IPS-18c (cell line): ENCODE data around the gene NID1.
"Not testable (repeated sequence)": the region's sequence is repeated elsewhere in the genome, so short reads cannot be mapped to it uniquely, and the experiment has no call there.

Experiments
- H3K4me3 ChIP-seq: 2 replicates; pipeline ENCODE4 v1.7.0; 2013; ENCODE audit warnings: low read depth, mild to moderate bottlenecking, low read length, moderate library complexity; ENCODE audit not compliant: insufficient read depth
- H3K9me3 ChIP-seq: one replicate; pipeline ENCODE4 v1.6.1; 2013; ENCODE audit warnings: mild to moderate bottlenecking, low read length, moderate library complexity; ENCODE audit not compliant: control insufficient read depth, insufficient read depth

NID1 gene

DNA sequence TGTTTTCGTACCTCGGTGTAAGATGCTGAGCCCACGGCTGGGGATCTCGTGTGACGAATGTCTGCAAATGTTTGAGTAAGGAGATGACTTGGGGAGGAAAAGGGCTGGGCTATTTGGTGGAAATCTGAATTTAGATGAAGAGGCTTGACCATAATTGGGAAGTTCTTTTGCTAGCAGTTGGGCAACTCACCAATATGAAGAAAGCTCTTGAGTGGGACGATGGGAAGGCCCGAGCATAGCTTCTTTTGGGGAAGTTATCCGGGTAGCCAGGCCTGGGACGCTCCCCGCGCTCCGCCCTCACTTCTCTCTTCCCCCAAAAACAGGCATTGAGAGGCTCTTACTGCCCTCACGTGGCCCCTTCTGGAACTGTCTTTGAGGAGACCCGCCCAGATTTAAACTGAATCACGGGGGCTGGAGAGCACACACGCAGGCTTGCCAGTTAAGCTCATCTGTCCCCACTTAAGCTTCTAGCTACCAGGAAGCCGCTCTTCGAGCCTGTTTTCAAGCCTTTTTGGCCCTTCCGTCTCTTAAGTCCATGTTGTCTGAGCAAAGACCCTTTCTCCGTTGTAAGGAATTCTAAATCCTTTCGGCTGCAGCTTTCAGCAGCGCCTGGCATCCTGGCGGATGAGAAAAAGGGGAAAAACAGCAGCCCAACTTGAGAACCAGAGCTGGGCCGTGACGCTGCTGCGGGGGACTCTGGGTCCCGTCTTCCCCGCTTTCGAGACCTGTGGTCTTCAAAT, 93.1 kb downstream of the NID1 start:
- H3K9me3 ChIP-seq: no peaks in the 10 kb centered on the region
- H3K4me3 ChIP-seq: peak overlapping the region; percentile 44; the same call in 1 of the 2 replicates

DNA sequence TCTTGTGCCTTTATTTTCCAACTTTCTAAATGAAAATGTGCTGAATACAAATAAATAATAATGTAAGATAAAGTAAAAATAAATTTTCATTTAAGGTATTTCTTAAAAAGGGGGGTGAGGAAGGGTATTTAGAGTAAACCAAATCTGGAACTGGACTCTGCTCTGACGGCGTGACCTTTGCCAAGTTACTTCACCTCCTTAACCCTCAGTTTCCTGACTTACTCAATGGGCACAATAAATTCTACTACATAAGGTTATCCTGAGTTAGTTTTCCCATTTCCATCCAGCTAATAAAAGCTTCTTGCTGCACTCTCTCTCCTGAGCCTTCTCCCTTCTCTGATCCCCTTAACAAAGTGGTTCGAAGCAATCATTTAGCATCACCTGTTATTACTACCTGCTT, 93.9 kb downstream of the NID1 start:
- Histone ChIP-seq H3K4me3 (no peak overlapping the region), H3K9me3 (no peaks in the 10 kb centered on the region)

DNA sequence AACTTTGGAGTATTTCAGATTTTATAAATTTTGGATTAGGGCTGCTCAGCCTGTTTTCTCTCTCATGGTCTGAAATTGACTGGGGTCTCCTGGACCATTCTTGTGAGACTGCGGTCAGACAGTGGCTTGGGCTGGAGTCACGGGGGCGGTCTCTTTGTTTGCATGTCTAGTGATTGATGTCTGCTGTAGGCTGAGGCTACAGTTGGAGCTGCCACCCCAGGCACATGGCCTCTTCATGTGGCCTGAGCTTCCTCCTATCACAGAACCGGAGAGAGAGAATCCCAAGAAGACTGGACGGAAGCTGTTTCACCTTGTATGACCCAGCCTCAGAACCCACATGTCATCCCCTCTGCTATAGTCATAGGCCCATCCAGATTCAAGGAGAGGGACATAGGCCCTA, 96.1 kb downstream of the NID1 start:
- no peaks in the 10 kb centered on the region for H3K9me3 ChIP-seq
- H3K4me3 ChIP-seq: no peak overlapping the region

DNA sequence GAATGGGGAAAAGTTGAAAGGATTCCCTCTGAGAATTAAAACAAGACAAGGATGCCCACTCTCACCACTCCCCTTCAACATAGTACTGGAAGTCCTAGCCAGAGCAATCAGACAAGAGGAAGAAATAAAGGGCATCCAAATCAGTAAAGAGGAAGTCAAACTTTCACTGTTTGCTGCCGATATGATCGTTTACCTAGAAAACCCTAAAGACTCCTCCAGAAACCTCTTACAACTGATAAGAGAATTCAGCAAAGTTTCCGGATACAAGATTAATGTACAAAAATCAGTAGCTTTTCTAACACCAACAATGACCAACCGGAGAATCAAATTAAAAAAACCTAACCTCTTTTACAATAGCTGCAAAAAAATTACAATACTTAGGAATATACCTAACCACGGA, 98.8 kb downstream of the NID1 start:
- not testable (repeated sequence) for H3K4me3 ChIP-seq, H3K9me3 ChIP-seq

DNA sequence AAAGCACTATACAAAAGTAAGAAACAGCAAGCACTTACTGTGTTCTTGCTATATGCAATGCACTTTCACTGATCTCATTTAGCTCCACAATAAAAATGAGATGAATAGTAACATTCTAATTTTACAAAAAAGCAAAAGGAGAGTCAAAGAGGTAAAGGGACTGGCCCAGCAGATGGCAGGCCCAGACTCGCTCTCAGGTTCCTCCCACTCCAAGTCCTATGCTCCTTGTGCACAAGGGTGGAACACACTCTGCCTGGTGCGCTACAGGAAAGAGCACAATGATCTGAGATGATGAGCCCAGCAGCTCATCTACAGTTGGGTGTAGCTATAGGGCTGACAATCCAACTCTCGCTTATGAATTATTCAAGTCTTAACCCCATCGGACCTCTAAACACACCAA, 104.1 kb downstream of the NID1 start:
- no peak overlapping the region for H3K4me3 ChIP-seq
- H3K9me3 ChIP-seq: no peaks in the 10 kb centered on the region

DNA sequence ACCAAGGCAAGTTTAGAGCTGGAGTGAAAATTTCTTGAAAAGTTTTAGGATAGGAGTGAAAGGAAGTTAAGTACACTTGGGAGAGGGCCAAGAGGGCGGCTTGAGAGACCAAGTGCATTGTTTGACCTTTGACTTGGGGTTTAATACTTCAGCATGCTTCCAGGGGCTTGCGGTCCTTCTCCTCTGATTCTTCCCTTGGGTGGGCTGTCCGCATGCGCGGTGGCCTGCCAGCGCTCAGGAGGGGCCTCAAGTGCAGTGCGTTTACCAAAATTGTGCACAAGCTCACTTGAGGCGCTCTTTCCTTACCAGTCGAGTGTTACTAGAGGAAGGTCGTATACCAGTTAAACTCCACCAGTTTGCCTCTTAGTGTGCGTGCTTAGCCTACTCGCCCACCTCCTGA, 106.9 kb downstream of the NID1 start:
- H3K9me3 ChIP-seq: no peaks in the 10 kb centered on the region

DNA sequence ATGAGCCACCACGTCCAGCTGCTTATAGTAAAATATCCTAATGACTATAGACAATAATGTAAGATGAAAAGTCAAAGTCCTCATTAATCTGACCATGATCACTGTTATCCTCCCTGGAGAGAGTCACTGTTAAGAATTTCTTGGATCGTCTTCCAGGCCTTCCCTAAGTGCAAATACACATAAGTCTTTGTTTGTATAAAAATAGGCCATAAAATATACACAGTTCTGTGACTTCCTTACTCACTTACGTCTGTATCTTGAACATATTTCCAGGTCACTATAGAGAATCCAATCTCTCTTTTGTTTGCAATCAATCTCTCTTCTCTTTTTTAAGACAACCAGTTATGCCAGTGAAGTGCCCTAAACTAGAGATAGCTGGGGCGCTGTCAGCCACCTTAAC, 109.1 kb downstream of the NID1 start:
- H3K9me3 ChIP-seq: peaks cover 2% of the 10 kb centered on the region
- no peak overlapping the region for H3K4me3 ChIP-seq

More for the DNA sequence above, 106.9 kb downstream of the NID1 start:
- no peak overlapping the region for H3K4me3 ChIP-seq

DNA sequence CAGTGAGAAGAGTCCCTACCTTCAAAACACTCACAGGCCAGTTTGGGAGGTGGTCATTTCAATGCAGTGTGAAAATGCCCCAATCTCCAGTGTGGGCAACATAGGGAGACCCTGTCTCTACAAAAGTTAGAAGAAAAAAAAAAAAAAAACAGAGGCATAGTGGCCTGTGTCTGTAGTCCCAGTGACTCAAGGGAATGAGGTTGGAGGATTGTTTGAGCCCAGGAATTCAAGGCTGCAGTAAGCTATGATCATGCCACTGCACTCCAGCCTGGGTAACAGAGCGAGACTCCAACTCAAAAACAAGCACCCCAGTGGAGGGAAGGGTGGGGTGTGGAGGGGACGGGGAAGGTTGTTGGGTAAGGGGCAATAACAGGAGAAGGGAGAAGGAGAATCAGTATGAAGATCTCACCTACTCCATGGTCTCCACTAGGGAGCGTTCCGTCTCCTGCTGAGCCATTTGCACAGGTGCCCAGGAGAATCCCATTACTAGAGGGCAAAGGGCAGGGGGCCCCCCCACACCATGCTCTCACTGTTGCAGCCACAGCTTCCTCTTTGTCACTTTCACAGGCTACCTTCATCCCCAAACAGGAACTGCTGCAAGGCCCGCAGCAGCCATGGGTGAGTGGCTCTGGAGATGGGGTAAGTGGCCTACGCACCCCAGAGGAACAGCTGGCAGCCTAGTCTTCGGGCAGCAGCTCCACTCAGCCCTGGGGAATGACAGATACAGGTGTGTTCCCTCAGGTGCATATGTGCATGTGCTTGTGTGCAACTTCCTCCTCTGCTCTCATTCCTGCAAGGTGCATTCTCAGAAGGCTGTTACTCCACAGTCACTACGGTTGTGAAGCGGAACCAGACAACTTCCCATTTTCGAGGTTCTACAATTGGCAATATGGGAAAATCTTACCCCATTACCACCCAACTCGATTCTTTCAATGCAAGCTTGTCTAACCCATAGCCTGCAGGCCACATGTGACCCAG, 110.3 kb downstream of the NID1 start:
- Histone ChIP-seq H3K4me3 (no peak overlapping the region), H3K9me3 (peaks cover 2% of the 10 kb centered on the region)

DNA sequence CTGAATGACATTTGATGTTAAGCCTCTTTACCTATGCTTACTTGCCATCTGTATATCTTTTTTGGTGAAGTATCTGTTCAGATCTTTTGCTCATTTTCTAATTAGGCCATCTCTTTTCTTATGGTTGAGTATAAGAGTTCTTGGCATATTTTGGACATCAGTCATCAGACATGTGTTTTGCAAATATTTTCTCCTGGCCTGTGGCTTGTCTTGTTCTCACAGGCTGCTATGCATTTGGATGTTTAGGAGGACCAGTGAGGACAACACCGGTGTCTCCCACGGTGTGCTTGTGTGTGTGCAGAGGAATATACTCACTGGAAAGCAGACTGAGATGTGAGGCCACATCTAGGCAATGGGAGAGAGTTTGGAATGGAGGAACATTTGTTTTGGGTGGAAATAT, 111.1 kb downstream of the NID1 start:
- Histone ChIP-seq H3K4me3 (no peak overlapping the region), H3K9me3 (peaks cover 2% of the 10 kb centered on the region)

DNA sequence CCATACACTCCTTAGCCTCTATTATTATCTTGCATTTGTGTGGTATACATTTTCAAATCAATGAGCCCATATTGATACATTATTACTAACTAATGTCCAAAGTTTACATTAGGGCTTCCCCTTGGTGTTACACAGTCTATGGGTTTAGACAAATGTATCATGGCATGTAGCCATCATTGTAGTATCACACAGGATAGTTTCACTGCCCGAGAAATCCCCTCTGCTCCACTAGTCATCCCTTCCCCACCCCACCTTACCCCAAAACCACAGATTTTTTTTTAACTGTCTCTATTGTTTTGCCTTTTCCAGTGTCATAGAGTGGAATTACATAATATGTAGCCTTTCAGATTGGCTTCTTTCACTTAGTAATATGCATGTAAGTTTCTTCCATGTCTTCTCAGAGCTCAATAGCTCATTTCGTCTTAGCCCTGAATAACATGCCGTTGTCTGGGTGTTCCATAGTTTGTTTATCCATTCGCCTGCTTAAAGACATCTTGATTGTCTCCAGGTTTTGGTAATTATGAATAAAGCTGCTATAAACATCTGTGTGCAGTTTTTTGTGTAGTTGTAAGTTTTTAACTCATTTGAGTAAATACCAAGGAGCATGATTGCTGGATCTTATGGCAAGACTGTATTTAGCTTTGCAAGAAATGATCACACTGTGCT, 111.8 kb downstream of the NID1 start:
- no peak overlapping the region for H3K4me3 ChIP-seq

DNA sequence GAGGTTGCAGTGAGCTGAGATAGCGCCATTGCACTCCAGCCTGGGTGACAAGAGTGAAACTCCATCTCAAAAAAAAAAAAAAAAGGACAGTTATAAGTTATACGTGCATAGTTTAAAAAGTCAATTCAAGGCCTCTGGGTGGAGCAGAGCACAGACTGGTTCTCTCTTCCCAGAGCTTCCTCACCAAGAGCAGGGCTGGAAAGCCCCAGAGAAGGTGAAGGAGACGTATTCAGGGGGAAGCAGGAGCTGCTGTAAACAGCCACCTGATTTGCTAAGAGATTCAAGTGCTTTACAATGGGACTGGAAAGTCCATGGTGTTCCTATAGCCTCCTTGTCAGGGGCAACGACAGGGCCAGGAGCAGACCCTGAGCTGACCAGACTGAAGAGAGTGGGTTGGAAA, 113.2 kb downstream of the NID1 start:
- peaks cover 2% of the 10 kb centered on the region for H3K9me3 ChIP-seq
- H3K4me3 ChIP-seq: no peak overlapping the region

More for the DNA sequence above, 111.8 kb downstream of the NID1 start:
- H3K9me3 ChIP-seq: peaks cover 2% of the 10 kb centered on the region

DNA sequence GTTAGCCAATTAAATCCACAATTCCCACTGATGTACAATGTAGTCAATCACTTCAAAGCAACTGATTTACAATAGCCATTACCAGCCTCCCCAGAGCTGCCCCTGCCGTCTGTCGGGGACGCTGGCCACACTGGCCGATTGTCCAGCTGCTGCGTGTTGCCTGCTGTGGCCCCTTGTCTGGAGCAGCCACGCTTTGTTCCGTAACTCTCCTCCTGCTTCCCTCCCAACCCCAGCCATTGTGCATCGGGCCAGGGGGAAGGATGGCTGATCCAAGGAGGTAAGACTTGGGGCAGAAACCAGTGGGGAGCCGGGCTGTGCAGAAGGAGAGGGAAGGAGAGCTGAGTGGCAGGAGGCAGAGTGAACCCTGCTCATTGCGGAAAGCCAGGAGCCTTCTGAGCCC, 114.6 kb downstream of the NID1 start:
- Histone ChIP-seq H3K9me3 (peaks cover 2% of the 10 kb centered on the region), H3K4me3 (no peak overlapping the region)

DNA sequence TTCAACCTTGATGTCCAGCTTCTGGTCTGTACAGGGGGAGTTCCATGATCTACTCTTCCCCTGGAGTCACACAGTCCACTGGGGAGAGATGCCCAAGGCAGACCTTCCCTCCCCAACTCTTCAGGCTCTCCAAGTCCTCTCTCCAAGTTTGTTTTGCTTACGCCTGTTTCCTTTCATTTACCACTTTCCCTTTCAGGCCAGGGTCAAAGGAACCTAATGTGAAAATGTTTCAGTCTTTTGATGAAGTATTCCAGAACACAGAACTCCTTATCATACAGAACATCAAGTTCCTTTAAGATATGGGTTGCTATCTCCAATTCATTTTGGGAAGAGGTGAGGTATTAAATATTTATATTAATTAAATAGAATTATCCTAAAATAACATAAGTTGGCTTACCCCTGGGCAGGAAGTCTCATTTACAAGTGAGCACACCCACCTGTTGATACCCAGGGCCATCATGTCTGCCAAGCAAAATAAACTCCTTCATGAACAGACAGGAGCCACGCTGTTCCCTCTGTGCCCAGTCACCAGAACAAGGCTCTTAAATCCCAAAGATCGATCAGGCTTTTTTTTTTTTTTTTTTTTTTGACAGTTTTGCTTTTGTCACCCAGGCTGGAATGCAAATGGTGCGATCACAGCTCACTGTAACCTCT, 116.0 kb downstream of the NID1 start:
- no peak overlapping the region for H3K4me3 ChIP-seq
- peaks cover 2% of the 10 kb centered on the region for H3K9me3 ChIP-seq

DNA sequence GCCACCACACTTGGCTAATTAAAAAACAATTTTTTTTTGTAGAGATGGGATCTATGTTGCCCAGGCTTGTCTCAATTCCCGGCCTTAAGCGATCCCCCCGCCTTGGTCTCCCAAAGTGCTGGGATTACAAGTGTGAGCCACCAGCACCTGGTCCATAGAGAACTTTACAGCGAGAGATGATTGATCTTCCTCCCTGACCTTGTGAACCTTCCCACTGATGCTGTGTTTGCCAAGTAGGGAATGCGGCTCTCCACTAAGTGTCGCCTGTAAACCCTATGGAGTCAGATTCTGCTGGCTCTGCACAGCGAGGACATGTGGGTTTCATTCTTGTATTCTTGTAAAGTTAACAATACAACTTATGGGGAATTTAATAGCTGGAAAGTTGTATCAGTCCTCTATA, 116.9 kb downstream of the NID1 start:
- Histone ChIP-seq H3K9me3 (peaks cover 2% of the 10 kb centered on the region), H3K4me3 (no peak overlapping the region)

DNA sequence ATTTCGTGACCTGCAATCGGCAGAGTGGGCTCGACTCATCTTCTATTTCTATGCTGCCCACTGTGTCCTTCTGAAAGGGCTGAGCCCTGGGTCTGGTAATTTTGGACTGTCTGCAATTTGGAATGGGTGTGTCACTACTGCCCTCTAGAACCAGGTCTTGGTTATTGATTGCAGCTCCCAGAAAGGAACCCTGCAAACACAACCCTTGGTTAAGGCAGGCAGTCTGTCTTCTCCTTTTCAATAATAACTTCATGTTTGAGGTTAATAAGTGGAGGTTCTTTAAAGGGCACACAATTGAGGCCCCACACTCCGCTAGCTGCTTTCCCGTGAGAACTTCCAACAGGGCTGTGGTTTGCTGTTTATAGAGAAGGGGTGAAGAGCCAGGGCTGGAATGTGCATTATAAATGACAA, 118.3 kb downstream of the NID1 start:
- H3K9me3 ChIP-seq: peaks cover 2% of the 10 kb centered on the region
- no peak overlapping the region for H3K4me3 ChIP-seq

DNA sequence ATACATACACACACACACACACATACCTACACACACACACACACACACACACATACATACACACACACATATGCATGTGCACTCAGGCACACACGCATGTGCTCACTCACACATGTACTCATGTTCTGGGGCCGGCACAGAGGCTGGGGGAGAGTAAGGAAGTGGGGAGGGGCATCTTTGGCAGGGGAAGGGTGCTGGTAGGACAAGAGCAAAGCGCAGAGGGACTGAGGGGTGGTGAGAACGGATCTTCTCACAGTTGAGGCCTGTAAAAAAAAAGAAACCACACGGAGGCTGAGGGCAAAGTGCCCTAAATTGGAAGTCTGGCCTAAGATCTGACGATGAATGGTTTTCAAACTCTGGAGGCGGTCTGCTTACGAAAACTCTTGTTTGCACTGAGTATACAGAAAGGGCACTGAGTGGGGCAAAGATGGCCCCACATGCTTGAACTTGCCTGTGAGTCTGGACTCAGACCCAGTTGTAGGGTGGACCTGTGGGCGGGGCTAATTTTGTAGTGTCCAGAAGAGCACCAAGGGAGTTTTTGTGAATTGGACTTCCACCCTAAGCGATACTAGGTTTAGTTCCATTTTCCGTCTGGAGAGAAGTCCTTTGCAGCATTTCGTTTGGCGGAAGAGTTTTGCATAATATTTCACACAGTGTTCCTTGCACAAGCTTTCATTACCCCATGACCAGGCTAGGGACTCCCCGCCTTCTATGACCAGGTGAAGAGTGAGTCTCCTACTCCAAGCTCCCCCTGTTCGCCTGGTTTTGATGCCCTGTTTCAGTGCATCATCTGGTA, 118.9 kb downstream of the NID1 start:
- Histone ChIP-seq H3K9me3 (peaks cover 2% of the 10 kb centered on the region), H3K4me3 (no peak overlapping the region)
